Gastrocnemius medialis (tissue), 4 donors: ENCODE measurements around the gene A3GALT2. TPM values are rescaled to one million over a fixed set of nuclear protein-coding genes. Genes with fewer than 3 reads are reported as not detected.
"Not testable (repeated sequence)": the region's sequence is repeated elsewhere in the genome, so short reads cannot be mapped to it uniquely, and the experiment has no call there.

Experiments used
- ATAC-seq, 2 donors: fragments of 150-250 bp; one replicate each; pipeline ENCODE4 v1.9.1; 2016
- DNase-seq, 2 donors: peaks; one replicate each; pipeline ENCODE4 v3.0.0-alpha.2; 2019
- H3K27ac ChIP-seq, 4 donors: fragments of 200-600 bp; sonication (generic); 1 replicate in 1 of 4; 2 replicates in 3 of 4; pipeline ENCODE4 v1.5.1; 2016 to 2018; ENCODE audit warnings: mild to moderate bottlenecking in 2 of 4, moderate library complexity in 1 of 4
- H3K27me3 ChIP-seq, 3 donors: fragments of 200-600 bp; sonication (generic) in 2 of 3; 1 replicate in 1 of 3; 2 replicates in 2 of 3; pipeline versions ENCODE4 v1.5.1 to v1.6.0; 2016 to 2019; ENCODE audit warnings: mild to moderate bottlenecking in 1 of 3, moderate library complexity in 1 of 3
- H3K36me3 ChIP-seq, 2 donors: fragments of 200-600 bp; sonication (generic) in 1 of 2; one replicate each; pipeline ENCODE4 v1.5.1; 2017 to 2018
- H3K4me1 ChIP-seq, 2 donors: fragments of 200-600 bp; sonication (generic) in 1 of 2; one replicate each; pipeline ENCODE4 v1.5.1; 2016 to 2017; ENCODE audit warnings: mild to moderate bottlenecking in 2 of 2
- H3K4me3 ChIP-seq, 4 donors: fragments of 200-600 bp; sonication (generic) in 3 of 4; 1 replicate in 1 of 4; 2 replicates in 3 of 4; pipeline ENCODE4 v1.5.1; 2016 to 2019; ENCODE audit warnings: mild to moderate bottlenecking in 2 of 4
- H3K9me3 ChIP-seq, 3 donors: fragments of 200-600 bp; sonication (generic) in 2 of 3; 1 replicate in 1 of 3; 2 replicates in 2 of 3; pipeline ENCODE4 v1.5.1; 2016 to 2019
- POLR2A ChIP-seq, 2 donors: fragments of 450-650 bp; IDR thresholded peaks; one replicate each; pipeline ENCODE4 v1.6.1; 2017; ENCODE audit warnings: antibody characterized with exemption in 2 of 2, mild to moderate bottlenecking in 2 of 2, moderate library complexity in 2 of 2
- in situ Hi-C, 4 donors: fragments of 200-750 bp; cut with MboI; loops; one replicate each; pipeline versions ENCODE4 v1.15.0 to v1.8.0; 2017; ENCODE audit warnings: low sequenced_read_pairs in 4 of 4
- intact Hi-C: fragments of 100-400 bp; cut with DNase I; formaldehyde crosslinking; loops from one replicate; pipeline ENCODE4 v1.15.1; 2023; ENCODE audit warnings: low total_unique reads
- total RNA-seq, 4 donors: library from RNA; depleted of rRNA; stranded (reverse); fragments of >200 nt; gene quantifications; one replicate each; pipeline versions ENCODE4 v1.1.0 to v1.2.3, GENCODE V29; 2016
- TF ChIP-seq, protein P1 (sequence below), 5 experiments: fragments of 450-650 bp in 3 of 5; fragments of 200-600 bp in 2 of 5; sonication (generic) in 2 of 5; IDR thresholded peaks in 4 of 5; conservative IDR thresholded peaks in 1 of 5; 1 replicate in 4 of 5; 2 replicates in 1 of 5; pipeline ENCODE4 v1.5.1; 2016 to 2019; ENCODE audit warnings: antibody characterized with exemption in 5 of 5, mild to moderate bottlenecking in 3 of 5, moderate library complexity in 3 of 5

The A3GALT2 gene
- total RNA-seq, 4 donors from 2014 or later = not detected

DNA sequence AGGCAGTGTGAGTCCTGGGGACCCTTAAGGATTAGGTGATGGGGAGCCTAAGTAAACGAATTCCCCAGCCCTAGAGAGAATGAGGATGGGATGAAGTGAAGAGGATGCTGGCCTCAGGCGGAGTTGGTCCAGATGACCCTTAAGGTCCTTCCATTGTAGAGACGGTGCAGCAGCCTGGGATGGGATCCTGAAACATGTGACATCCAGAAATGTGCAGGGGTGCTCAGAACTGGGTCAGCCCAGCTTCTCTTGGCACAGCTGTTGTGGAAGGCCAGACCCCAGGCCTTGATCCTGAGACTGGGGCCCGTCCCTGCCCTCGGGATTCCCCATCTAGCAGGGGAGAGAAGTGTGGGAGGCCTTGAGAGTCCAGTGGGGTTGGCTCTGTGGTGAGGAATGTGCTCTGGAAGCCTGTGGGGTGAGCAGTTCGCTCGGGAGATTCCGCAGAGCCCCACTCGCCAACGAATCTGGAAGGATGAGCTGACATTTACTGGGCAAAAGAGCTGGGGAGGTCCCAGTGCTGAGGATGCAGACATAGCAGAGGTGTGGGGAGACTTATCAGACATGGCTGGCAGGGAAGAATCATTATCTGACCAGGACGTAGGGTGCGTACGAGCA lies 28.1 kb downstream of the A3GALT2 start:
- Histone ChIP-seq H3K4me1 (peaks cover 12 to 20% of the 10 kb centered on the region in 2 donors), H3K4me3 (no peak overlapping the region), H3K36me3 (peaks cover 0 to 4% of the 10 kb centered on the region in 2 donors), H3K27me3 (no peaks in the 10 kb centered on the region), H3K9me3 (no peaks in the 10 kb centered on the region), H3K27ac (no peak overlapping the region)
- DNase-seq (peak in 1 of 2 donors; percentile 6), ATAC-seq (no peak)
- TF ChIP-seq POLR2A (IDR thresholded peaks at IDR 0.05) = no peak
- TF ChIP-seq, protein P1, sequence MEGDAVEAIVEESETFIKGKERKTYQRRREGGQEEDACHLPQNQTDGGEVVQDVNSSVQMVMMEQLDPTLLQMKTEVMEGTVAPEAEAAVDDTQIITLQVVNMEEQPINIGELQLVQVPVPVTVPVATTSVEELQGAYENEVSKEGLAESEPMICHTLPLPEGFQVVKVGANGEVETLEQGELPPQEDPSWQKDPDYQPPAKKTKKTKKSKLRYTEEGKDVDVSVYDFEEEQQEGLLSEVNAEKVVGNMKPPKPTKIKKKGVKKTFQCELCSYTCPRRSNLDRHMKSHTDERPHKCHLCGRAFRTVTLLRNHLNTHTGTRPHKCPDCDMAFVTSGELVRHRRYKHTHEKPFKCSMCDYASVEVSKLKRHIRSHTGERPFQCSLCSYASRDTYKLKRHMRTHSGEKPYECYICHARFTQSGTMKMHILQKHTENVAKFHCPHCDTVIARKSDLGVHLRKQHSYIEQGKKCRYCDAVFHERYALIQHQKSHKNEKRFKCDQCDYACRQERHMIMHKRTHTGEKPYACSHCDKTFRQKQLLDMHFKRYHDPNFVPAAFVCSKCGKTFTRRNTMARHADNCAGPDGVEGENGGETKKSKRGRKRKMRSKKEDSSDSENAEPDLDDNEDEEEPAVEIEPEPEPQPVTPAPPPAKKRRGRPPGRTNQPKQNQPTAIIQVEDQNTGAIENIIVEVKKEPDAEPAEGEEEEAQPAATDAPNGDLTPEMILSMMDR (IDR thresholded peaks at IDR 0.05 in 4 of 5, conservative IDR thresholded peaks at IDR 0.05 in 1 of 5) = no peak
- intact Hi-C loops = no loop called here
- in situ Hi-C loops = loop anchor here in 3 of 4 donors (10.0 kb wide), 2 partner anchors 162 to 172 kb away; no protein-coding TSS in a partner anchor

DNA sequence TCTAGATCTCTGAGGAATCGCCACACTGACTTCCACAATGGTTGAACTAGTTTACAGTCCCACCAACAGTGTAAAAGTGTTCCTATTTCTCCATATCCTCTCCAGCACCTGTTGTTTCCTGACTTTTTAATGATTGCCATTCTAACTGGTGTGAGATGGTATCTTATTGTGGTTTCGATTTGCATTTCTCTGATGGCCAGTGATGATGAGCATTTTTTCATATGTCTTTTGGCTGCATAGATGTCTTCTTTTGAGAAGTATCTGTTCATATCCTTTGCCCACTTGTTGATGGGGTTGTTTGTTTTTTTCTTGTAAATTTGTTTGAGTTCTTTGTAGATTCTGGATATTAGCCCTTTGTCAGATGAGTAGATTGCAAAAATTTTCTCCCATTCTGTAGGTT lies 30.3 kb downstream of the A3GALT2 start:
- in situ Hi-C loops = loop anchor here in 3 of 4 donors (10.0 kb wide), 2 partner anchors 164 to 174 kb away; no protein-coding TSS in a partner anchor
- H3K9me3 ChIP-seq, H3K36me3 ChIP-seq, H3K27me3 ChIP-seq, H3K27ac ChIP-seq, intact Hi-C loops, H3K4me3 ChIP-seq, DNase-seq, ATAC-seq: not testable (repeated sequence)
- peaks cover 12 to 13% of the 10 kb centered on the region in 2 donors for H3K4me1 ChIP-seq

DNA sequence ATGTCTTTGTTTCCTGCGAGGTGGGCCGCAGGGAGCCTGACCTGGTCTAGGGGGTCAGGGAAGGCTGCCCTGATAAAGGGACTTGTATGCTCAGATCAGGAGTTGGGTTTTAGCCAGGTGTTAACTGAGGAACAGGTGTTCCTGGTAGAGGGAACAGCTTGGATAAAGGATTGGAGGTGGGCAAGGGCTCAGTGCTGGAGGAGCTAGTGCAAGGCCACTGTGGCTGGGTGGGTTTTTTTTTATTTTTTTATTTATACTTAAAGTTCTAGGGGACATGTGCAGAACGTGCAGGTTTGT lies 31.1 kb downstream of the A3GALT2 start:
- in situ Hi-C loops = loop anchor here in 3 of 4 donors (10.0 kb wide), 2 partner anchors 165 to 175 kb away; no protein-coding TSS in a partner anchor
- Histone ChIP-seq H3K27ac (peak overlapping the region in 2 of 4 donors; percentile 39 to 55), H3K36me3 (peaks cover 0 to 4% of the 10 kb centered on the region in 2 donors), H3K4me3 (no peak overlapping the region), H3K4me1 (peaks cover 8 to 10% of the 10 kb centered on the region in 2 donors), H3K9me3 (no peaks in the 10 kb centered on the region), H3K27me3 (no peaks in the 10 kb centered on the region)
- DNase-seq = no peak
- no peak for TF ChIP-seq POLR2A (IDR thresholded peaks at IDR 0.05)
- TF ChIP-seq, protein P1 (IDR thresholded peaks at IDR 0.05 in 4 of 5, conservative IDR thresholded peaks at IDR 0.05 in 1 of 5) = no peak
- intact Hi-C loops = no loop called here
- ATAC-seq = peak in 1 of 2 donors; percentile 16

DNA sequence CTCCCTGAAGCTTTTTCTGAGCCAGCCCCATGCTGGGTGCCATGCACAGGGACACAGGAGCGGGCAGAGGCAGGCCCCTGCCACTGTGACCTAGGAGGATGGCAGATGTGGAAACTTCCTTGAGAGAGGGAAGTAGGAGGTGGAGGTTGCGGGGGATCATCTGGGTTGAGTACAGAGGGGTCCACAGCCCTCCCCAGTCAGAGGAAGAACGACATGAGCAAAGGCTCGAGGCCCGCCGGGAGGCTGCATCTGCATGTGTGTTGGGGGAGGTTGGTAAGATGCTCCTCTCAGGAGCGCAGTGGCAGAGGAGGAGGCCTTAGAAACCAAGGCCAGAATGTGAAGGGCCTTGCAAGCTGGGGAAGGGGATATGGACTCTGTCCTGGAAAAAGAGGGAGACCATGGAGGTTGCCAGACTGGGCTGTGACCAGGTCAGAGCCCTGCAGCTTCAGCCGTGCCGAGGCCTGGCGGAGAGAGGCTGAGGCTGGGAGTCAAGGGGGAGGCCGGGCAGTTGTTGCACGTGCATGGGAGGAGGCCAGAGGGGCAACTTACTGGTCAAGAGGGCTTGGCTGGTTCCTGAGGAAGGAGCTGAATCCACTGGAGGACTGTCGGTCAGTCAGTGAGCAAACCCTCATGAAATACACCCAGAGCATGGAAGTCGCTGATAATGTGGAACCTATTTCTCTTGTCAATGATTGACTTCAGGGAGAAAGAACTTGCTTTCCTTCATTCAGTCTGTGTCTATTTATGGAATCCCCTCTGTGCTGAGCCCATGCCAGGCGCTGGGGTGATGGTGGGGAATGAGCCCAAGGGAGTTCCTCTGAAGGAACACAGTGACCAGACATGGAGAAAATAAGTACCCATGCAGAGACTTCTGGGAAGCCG lies 31.7 kb downstream of the A3GALT2 start:
- peak overlapping the region in 3 of 4 donors; percentile 31 to 55 (median 39) for H3K27ac ChIP-seq
- TF ChIP-seq POLR2A (IDR thresholded peaks at IDR 0.05) = no peak
- TF ChIP-seq, protein P1 (IDR thresholded peaks at IDR 0.05 in 4 of 5, conservative IDR thresholded peaks at IDR 0.05 in 1 of 5) = no peak
- no peak overlapping the region for H3K4me3 ChIP-seq
- H3K36me3 ChIP-seq = peaks cover 0 to 8% of the 10 kb centered on the region in 2 donors
- H3K27me3 ChIP-seq = no peaks in the 10 kb centered on the region
- peak; percentile 23 to 36 for ATAC-seq
- in situ Hi-C loops = no loop called here
- DNase-seq = peak in 1 of 2 donors; percentile 16
- no peaks in the 10 kb centered on the region for H3K9me3 ChIP-seq
- intact Hi-C loops = no loop called here
- peaks cover 8 to 10% of the 10 kb centered on the region in 2 donors for H3K4me1 ChIP-seq

DNA sequence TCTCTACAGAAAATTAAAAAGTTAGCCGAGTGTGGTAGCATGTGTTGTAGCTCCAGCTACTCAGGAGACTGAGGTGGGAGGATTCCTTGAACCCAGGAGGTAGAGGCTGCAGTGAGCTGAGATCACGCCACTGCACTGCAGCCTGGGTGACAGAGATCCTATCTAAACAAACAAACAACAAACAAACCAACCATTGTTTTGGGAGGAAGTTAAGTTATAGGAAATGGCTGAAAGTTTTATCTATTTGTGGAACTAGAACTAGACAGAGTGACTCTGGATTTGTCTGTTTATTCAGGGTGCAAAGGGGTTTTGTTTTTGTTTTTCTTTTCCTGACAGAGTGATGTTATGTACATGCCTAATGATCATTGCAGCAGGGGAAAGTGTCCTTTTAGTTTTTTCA lies 33.6 kb downstream of the A3GALT2 start:
- Histone ChIP-seq H3K4me1 (peaks cover 8 to 10% of the 10 kb centered on the region in 2 donors), H3K27me3 (no peaks in the 10 kb centered on the region), H3K27ac (no peak overlapping the region), H3K36me3 (peaks cover 0 to 9% of the 10 kb centered on the region in 2 donors), H3K4me3 (no peak overlapping the region), H3K9me3 (no peaks in the 10 kb centered on the region)
- intact Hi-C loops (no loop called here), in situ Hi-C loops (no loop called here)
- ATAC-seq (no peak), DNase-seq (no peak)
- no peak for TF ChIP-seq POLR2A (IDR thresholded peaks at IDR 0.05)
- TF ChIP-seq, protein P1 (IDR thresholded peaks at IDR 0.05 in 4 of 5, conservative IDR thresholded peaks at IDR 0.05 in 1 of 5) = no peak
